ENCODE data around the gene ZNF438.

Gene ZNF438

DNA sequence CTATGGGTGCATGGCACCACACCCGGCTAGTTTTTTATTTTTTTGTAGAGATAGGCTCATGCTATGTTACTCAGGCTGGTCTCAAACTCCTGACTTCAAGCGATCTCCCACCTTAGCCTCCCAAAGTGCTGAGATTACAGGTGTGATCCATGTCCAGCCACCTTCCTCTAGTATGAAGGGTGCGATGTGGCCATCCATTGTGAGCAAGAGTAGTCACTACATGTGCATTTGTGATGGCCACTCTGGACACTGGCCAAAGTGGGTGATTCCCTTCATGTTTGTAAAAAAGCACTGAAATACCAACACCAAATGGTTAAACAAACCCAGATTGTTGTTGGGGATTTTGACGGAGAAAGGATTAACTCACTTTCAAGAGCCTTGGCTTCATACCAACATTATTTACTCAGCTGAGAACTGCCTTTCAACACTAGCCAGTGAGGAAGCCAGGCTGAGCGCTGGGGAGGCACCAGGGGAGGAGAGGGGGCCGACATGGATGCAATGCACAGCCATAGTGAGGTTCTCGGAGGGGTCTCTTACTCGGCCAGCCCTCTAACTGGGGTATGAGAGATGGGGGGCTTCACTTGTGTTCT is 204.0 kb downstream of the ZNF438 start:
- Histone ChIP-seq H3K9me2 (replicated peaks; ENCODE audit: control insufficient read depth, low read length) (no peaks in the 10 kb centered on the region), H3K9me3 (ENCODE audit: control insufficient read depth, insufficient read depth, low read length) (no peaks in the 10 kb centered on the region), H3K4me1 (ENCODE audit: control insufficient read depth, low read length) (no peaks in the 10 kb centered on the region), H3K4me3 (ENCODE audit: low read length) (no peak overlapping the region), H4K20me1 (ENCODE audit: control insufficient read depth, insufficient read depth, low read depth, low read length) (no peaks in the 10 kb centered on the region), H3K79me2 (ENCODE audit: control insufficient read depth, low read length) (no peaks in the 10 kb centered on the region), H3K27ac (ENCODE audit: low read depth, low read length) (no peak overlapping the region), H3K4me2 (ENCODE audit: low read length) (no peak overlapping the region), H3F3A (ENCODE audit: control insufficient read depth, insufficient read depth) (no peaks in the 10 kb centered on the region), H3K27me3 (ENCODE audit: control insufficient read depth, low read length) (peaks cover 4% of the 10 kb centered on the region; the same call in 1 of the 2 replicates), H3K36me3 (ENCODE audit: control insufficient read depth, low read length) (no peaks in the 10 kb centered on the region)
- TF ChIP-seq, protein P1, sequence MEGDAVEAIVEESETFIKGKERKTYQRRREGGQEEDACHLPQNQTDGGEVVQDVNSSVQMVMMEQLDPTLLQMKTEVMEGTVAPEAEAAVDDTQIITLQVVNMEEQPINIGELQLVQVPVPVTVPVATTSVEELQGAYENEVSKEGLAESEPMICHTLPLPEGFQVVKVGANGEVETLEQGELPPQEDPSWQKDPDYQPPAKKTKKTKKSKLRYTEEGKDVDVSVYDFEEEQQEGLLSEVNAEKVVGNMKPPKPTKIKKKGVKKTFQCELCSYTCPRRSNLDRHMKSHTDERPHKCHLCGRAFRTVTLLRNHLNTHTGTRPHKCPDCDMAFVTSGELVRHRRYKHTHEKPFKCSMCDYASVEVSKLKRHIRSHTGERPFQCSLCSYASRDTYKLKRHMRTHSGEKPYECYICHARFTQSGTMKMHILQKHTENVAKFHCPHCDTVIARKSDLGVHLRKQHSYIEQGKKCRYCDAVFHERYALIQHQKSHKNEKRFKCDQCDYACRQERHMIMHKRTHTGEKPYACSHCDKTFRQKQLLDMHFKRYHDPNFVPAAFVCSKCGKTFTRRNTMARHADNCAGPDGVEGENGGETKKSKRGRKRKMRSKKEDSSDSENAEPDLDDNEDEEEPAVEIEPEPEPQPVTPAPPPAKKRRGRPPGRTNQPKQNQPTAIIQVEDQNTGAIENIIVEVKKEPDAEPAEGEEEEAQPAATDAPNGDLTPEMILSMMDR (IDR thresholded peaks at IDR 0.05; ENCODE audit: low read depth, low read length, poor library complexity, severe bottlenecking) = no peak

DNA sequence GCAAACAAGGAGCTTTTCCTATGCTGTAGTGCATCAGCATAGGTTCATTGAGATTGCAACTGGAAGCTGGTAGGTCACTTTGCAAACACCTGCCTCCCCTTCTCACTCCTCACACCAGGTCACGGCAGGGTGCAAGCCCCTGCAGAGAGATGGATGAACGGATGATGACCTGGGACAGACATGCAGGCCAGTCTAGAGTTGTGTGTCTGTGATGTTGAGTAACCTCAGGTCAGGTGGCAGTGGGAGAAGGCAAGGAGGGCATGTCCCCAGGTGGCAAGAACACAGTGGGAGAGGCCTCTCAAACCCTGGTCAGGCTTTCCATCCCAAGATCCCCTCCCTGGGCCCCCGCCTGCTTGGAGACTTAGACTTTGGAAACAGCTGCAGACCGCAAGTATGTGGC is 205.0 kb downstream of the ZNF438 start:
- H3K4me2 ChIP-seq (ENCODE audit: low read length) = no peak overlapping the region
- H3K9me3 ChIP-seq (ENCODE audit: control insufficient read depth, insufficient read depth, low read length) = no peaks in the 10 kb centered on the region
- H3K27ac ChIP-seq (ENCODE audit: low read depth, low read length) = no peak overlapping the region
- no peaks in the 10 kb centered on the region for H4K20me1 ChIP-seq (ENCODE audit: control insufficient read depth, insufficient read depth, low read depth, low read length)
- no peaks in the 10 kb centered on the region for H3K4me1 ChIP-seq (ENCODE audit: control insufficient read depth, low read length)
- H3K27me3 ChIP-seq (ENCODE audit: control insufficient read depth, low read length) = no peaks in the 10 kb centered on the region
- TF ChIP-seq EZH2phosphoT487 (IDR thresholded peaks at IDR 0.05; ENCODE audit: borderline replicate concordance, low read length) = no peak
- TF ChIP-seq, protein P1 (IDR thresholded peaks at IDR 0.05; ENCODE audit: low read depth, low read length, poor library complexity, severe bottlenecking) = no peak
- no peak overlapping the region for H3K4me3 ChIP-seq (ENCODE audit: low read length)
- no peaks in the 10 kb centered on the region for H3K9me2 ChIP-seq (replicated peaks; ENCODE audit: control insufficient read depth, low read length)
- H3K36me3 ChIP-seq (ENCODE audit: control insufficient read depth, low read length) = no peaks in the 10 kb centered on the region
- H3F3A ChIP-seq (ENCODE audit: control insufficient read depth, insufficient read depth) = no peaks in the 10 kb centered on the region
- no peaks in the 10 kb centered on the region for H3K79me2 ChIP-seq (ENCODE audit: control insufficient read depth, low read length)

DNA sequence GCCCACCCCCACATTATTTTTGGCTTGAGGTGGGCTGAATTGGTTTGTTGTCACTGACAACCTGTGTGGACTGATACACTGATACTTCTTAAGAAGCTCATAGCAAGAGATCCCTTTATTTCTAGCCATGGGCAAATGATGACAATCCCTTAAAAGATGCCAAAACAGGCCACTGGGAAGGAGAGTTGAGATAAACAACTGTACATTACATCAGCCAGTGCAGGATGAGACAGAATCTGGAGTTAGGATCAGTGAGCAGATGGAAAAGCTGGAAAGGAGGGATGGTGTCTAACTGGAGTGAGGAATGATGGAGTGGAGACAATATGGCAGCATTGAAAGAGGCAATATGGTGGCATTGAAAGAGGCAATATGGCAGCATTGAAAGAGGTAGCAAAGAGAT is 206.2 kb downstream of the ZNF438 start:
- H3K9me2 ChIP-seq (replicated peaks; ENCODE audit: control insufficient read depth, low read length) = no peaks in the 10 kb centered on the region
- no peaks in the 10 kb centered on the region for H3K79me2 ChIP-seq (ENCODE audit: control insufficient read depth, low read length)
- no peak overlapping the region for H3K27ac ChIP-seq (ENCODE audit: low read depth, low read length)
- no peaks in the 10 kb centered on the region for H3K9me3 ChIP-seq (ENCODE audit: control insufficient read depth, insufficient read depth, low read length)
- no peaks in the 10 kb centered on the region for H3F3A ChIP-seq (ENCODE audit: control insufficient read depth, insufficient read depth)
- no peaks in the 10 kb centered on the region for H3K4me1 ChIP-seq (ENCODE audit: control insufficient read depth, low read length)
- no peak overlapping the region for H3K4me3 ChIP-seq (ENCODE audit: low read length)
- H3K36me3 ChIP-seq (ENCODE audit: control insufficient read depth, low read length) = no peaks in the 10 kb centered on the region
- H3K27me3 ChIP-seq (ENCODE audit: control insufficient read depth, low read length) = no peaks in the 10 kb centered on the region
- no peak overlapping the region for H3K4me2 ChIP-seq (ENCODE audit: low read length)
- TF ChIP-seq EZH2phosphoT487 (IDR thresholded peaks at IDR 0.05; ENCODE audit: borderline replicate concordance, low read length) = no peak
- TF ChIP-seq, protein P1 (IDR thresholded peaks at IDR 0.05; ENCODE audit: low read depth, low read length, poor library complexity, severe bottlenecking) = no peak
- H4K20me1 ChIP-seq (ENCODE audit: control insufficient read depth, insufficient read depth, low read depth, low read length) = no peaks in the 10 kb centered on the region

All from DOHH2 (cell line).